Measurements from ENCODE around the gene ZC2HC1B. TPM values are rescaled to one million over a fixed set of nuclear protein-coding genes. Genes with fewer than 3 reads are reported as not detected.

Gene ZC2HC1B
- total and polyA plus RNA-seq, 3 experiments from 2014 or later = not detected

- H3K4me3 ChIP-seq (ENCODE audit: low read length) = no peak overlapping the region
- Mint-ChIP-seq H3K27me3 (peaks cover 0 to 1% of the 10 kb centered on the region in 2 donors), H3K4me1 (no peaks in the 10 kb centered on the region), H3K27ac (no peak overlapping the region), H3K9me3 (no peaks in the 10 kb centered on the region), H3K4me3 (no peak overlapping the region), H3K36me3 (peaks cover 0 to 3% (median 0%) of the 10 kb centered on the region in 3 donors)
- ChIA-PET POLR2A (no interaction called here), CTCF (no interaction called here)
- no peaks in the 10 kb centered on the region for H3K36me3 ChIP-seq (ENCODE audit: insufficient read depth, low read length)
- no peaks in the 10 kb centered on the region for H3K4me1 ChIP-seq (ENCODE audit: insufficient read depth, low read length)
- no peaks in the 10 kb centered on the region for H3K27me3 ChIP-seq (ENCODE audit: insufficient read depth, low read length, poor library complexity, severe bottlenecking)
- no peaks in the 10 kb centered on the region for H3K9me3 ChIP-seq (ENCODE audit: low read length)
- DNase-seq = no peak
- H3K27ac ChIP-seq (ENCODE audit: low read depth, low read length) = no peak overlapping the region
These were observed 20.1 kb downstream of the ZC2HC1B start for GRCh38 chr6:143884216-143884900.

GRCh38 chr6:143885116-143885515, 20.8 kb downstream of the ZC2HC1B start:
- H3K9me3 Mint-ChIP-seq = no peaks in the 10 kb centered on the region
- POLR2A ChIA-PET = no interaction called here

GRCh38 chr6:143894655-143895054, 30.4 kb downstream of the ZC2HC1B start:
- Mint-ChIP-seq H3K9me3 (no peaks in the 10 kb centered on the region), H3K27me3 (peaks cover 0 to 1% of the 10 kb centered on the region in 2 donors), H3K27ac (no peak overlapping the region), H3K4me1 (peaks cover 0 to 4% (median 0%) of the 10 kb centered on the region in 3 donors), H3K4me3 (no peak overlapping the region), H3K36me3 (no peaks in the 10 kb centered on the region)
- DNase-seq = no peak
- POLR2A ChIA-PET = no interaction called here
- Histone ChIP-seq H3K36me3 (ENCODE audit: insufficient read depth, low read length) (no peaks in the 10 kb centered on the region), H3K4me1 (ENCODE audit: insufficient read depth, low read length) (no peaks in the 10 kb centered on the region), H3K27me3 (ENCODE audit: insufficient read depth, low read length, poor library complexity, severe bottlenecking) (no peaks in the 10 kb centered on the region), H3K27ac (ENCODE audit: low read depth, low read length) (no peak overlapping the region), H3K9me3 (ENCODE audit: low read length) (no peaks in the 10 kb centered on the region), H3K4me3 (ENCODE audit: low read length) (no peak overlapping the region)
- CTCF ChIA-PET = no interaction called here

More at GRCh38 chr6:143885116-143885515, 20.8 kb downstream of the ZC2HC1B start:
- Histone ChIP-seq H3K9me3 (ENCODE audit: low read length) (no peaks in the 10 kb centered on the region), H3K36me3 (ENCODE audit: insufficient read depth, low read length) (no peaks in the 10 kb centered on the region), H3K4me3 (ENCODE audit: low read length) (no peak overlapping the region), H3K27me3 (ENCODE audit: insufficient read depth, low read length, poor library complexity, severe bottlenecking) (no peaks in the 10 kb centered on the region), H3K27ac (ENCODE audit: low read depth, low read length) (no peak overlapping the region), H3K4me1 (ENCODE audit: insufficient read depth, low read length) (no peaks in the 10 kb centered on the region)
- Mint-ChIP-seq H3K27me3 (peaks cover 0 to 1% of the 10 kb centered on the region in 2 donors), H3K27ac (no peak overlapping the region), H3K36me3 (peaks cover 0 to 6% (median 0%) of the 10 kb centered on the region in 3 donors), H3K4me3 (no peak overlapping the region), H3K4me1 (no peaks in the 10 kb centered on the region)
- CTCF ChIA-PET = no interaction called here
- DNase-seq = no peak

- Mint-ChIP-seq H3K36me3 (peaks cover 0 to 4% (median 0%) of the 10 kb centered on the region in 3 donors), H3K27ac (no peak overlapping the region), H3K9me3 (no peaks in the 10 kb centered on the region), H3K4me3 (no peak overlapping the region), H3K4me1 (peaks cover 0 to 4% (median 0%) of the 10 kb centered on the region in 3 donors), H3K27me3 (peaks cover 0 to 1% of the 10 kb centered on the region in 2 donors)
- CTCF ChIA-PET = no interaction called here
- POLR2A ChIA-PET = no interaction called here
- Histone ChIP-seq H3K27ac (ENCODE audit: low read depth, low read length) (no peak overlapping the region), H3K4me3 (ENCODE audit: low read length) (no peak overlapping the region), H3K36me3 (ENCODE audit: insufficient read depth, low read length) (no peaks in the 10 kb centered on the region), H3K4me1 (ENCODE audit: insufficient read depth, low read length) (no peaks in the 10 kb centered on the region), H3K9me3 (ENCODE audit: low read length) (no peaks in the 10 kb centered on the region), H3K27me3 (ENCODE audit: insufficient read depth, low read length, poor library complexity, severe bottlenecking) (no peaks in the 10 kb centered on the region)
- DNase-seq = no peak
These were observed 32.0 kb downstream of the ZC2HC1B start for GRCh38 chr6:143896126-143896860.

GRCh38 chr6:143900358-143900757, 36.1 kb downstream of the ZC2HC1B start:
- Mint-ChIP-seq H3K36me3 (peaks cover 0 to 7% (median 0%) of the 10 kb centered on the region in 3 donors), H3K9me3 (no peaks in the 10 kb centered on the region), H3K27ac (no peak overlapping the region), H3K4me3 (no peak overlapping the region), H3K27me3 (peaks cover 0 to 1% of the 10 kb centered on the region in 2 donors), H3K4me1 (peaks cover 0 to 12% (median 2%) of the 10 kb centered on the region in 3 donors)
- no peaks in the 10 kb centered on the region for H3K36me3 ChIP-seq (ENCODE audit: insufficient read depth, low read length)
- POLR2A ChIA-PET = no interaction called here
- no peak for DNase-seq
- CTCF ChIA-PET = no interaction called here
- H3K4me1 ChIP-seq (ENCODE audit: insufficient read depth, low read length) = no peaks in the 10 kb centered on the region
- no peak overlapping the region for H3K4me3 ChIP-seq (ENCODE audit: low read length)
- no peaks in the 10 kb centered on the region for H3K27me3 ChIP-seq (ENCODE audit: insufficient read depth, low read length, poor library complexity, severe bottlenecking)
- no peaks in the 10 kb centered on the region for H3K9me3 ChIP-seq (ENCODE audit: low read length)
- H3K27ac ChIP-seq (ENCODE audit: low read depth, low read length) = no peak overlapping the region

GRCh38 chr6:143901885-143902750, 37.8 kb downstream of the ZC2HC1B start:
- H3K36me3 Mint-ChIP-seq = peaks cover 0 to 8% (median 0%) of the 10 kb centered on the region in 3 donors
- H3K27me3 ChIP-seq (ENCODE audit: insufficient read depth, low read length, poor library complexity, severe bottlenecking) = no peaks in the 10 kb centered on the region
- peaks cover 0 to 2% (median 0%) of the 10 kb centered on the region in 5 donors for H3K9me3 Mint-ChIP-seq
- peaks cover 0 to 8% (median 2%) of the 10 kb centered on the region in 3 donors for H3K4me1 Mint-ChIP-seq
- H3K4me3 Mint-ChIP-seq = no peak overlapping the region
- ChIA-PET CTCF (no interaction called here), POLR2A (no interaction called here)
- H3K4me3 ChIP-seq (ENCODE audit: low read length) = no peak overlapping the region
- H3K27me3 Mint-ChIP-seq = peaks cover 0 to 1% of the 10 kb centered on the region in 2 donors
- no peak for DNase-seq
- no peaks in the 10 kb centered on the region for H3K4me1 ChIP-seq (ENCODE audit: insufficient read depth, low read length)
- H3K27ac ChIP-seq (ENCODE audit: low read depth, low read length) = no peak overlapping the region
- H3K9me3 ChIP-seq (ENCODE audit: low read length) = no peaks in the 10 kb centered on the region
- H3K27ac Mint-ChIP-seq = peak overlapping the region in 1 of 8 donors; percentile 10
- H3K36me3 ChIP-seq (ENCODE audit: insufficient read depth, low read length) = no peaks in the 10 kb centered on the region

- H3K4me1 ChIP-seq (ENCODE audit: insufficient read depth, low read length) = no peaks in the 10 kb centered on the region
- no peak overlapping the region for H3K4me3 Mint-ChIP-seq
- H3K9me3 ChIP-seq (ENCODE audit: low read length) = no peaks in the 10 kb centered on the region
- H3K36me3 ChIP-seq (ENCODE audit: insufficient read depth, low read length) = no peaks in the 10 kb centered on the region
- no peaks in the 10 kb centered on the region for H3K27me3 Mint-ChIP-seq
- CTCF ChIA-PET = no interaction called here
- POLR2A ChIA-PET = no interaction called here
- peaks cover 0 to 2% (median 0%) of the 10 kb centered on the region in 5 donors for H3K9me3 Mint-ChIP-seq
- H3K27ac Mint-ChIP-seq = no peak overlapping the region
- H3K27ac ChIP-seq (ENCODE audit: low read depth, low read length) = no peak overlapping the region
- DNase-seq = no peak
- H3K27me3 ChIP-seq (ENCODE audit: insufficient read depth, low read length, poor library complexity, severe bottlenecking) = no peaks in the 10 kb centered on the region
- H3K4me1 Mint-ChIP-seq = peaks cover 0 to 8% (median 2%) of the 10 kb centered on the region in 3 donors
- no peak overlapping the region for H3K4me3 ChIP-seq (ENCODE audit: low read length)
- peaks cover 0 to 8% (median 0%) of the 10 kb centered on the region in 3 donors for H3K36me3 Mint-ChIP-seq
These were observed 38.6 kb downstream of the ZC2HC1B start for GRCh38 chr6:143902827-143903226.

- H3K27me3 ChIP-seq (ENCODE audit: insufficient read depth, low read length, poor library complexity, severe bottlenecking) = no peaks in the 10 kb centered on the region
- peaks cover 9 to 12% of the 10 kb centered on the region in 2 donors for H3K27me3 Mint-ChIP-seq
- DNase-seq = no peak
- H3K27ac ChIP-seq (ENCODE audit: low read depth, low read length) = no peak overlapping the region
- peaks cover 21 to 32% (median 25%) of the 10 kb centered on the region in 5 donors for H3K9me3 Mint-ChIP-seq
- POLR2A ChIA-PET = no interaction called here
- H3K36me3 Mint-ChIP-seq = peaks cover 2 to 53% (median 4%) of the 10 kb centered on the region in 3 donors
- no peak overlapping the region for H3K4me3 ChIP-seq (ENCODE audit: low read length)
- no peaks in the 10 kb centered on the region for H3K36me3 ChIP-seq (ENCODE audit: insufficient read depth, low read length)
- CTCF ChIA-PET = no interaction called here
- no peak overlapping the region for H3K4me3 Mint-ChIP-seq
- no peaks in the 10 kb centered on the region for H3K4me1 Mint-ChIP-seq
- no peaks in the 10 kb centered on the region for H3K4me1 ChIP-seq (ENCODE audit: insufficient read depth, low read length)
- no peaks in the 10 kb centered on the region for H3K9me3 ChIP-seq (ENCODE audit: low read length)
- H3K27ac Mint-ChIP-seq = no peak overlapping the region
These were observed 46.8 kb downstream of the ZC2HC1B start for GRCh38 chr6:143911028-143911427.
